Loucy (cell line): ENCODE results near the gene CLASP1.
A peak's percentile ranks its signal among the peaks of the same experiment; 100 is the strongest.
"Not testable (repeated sequence)": the region's sequence is repeated elsewhere in the genome, so short reads cannot be mapped to it uniquely, and the experiment has no call there.

ENCODE experiments used
- H2AFZ ChIP-seq: fragments of 200-600 bp; sonication (generic); 2 replicates; pipeline ENCODE4 v1.6.0; 2016; ENCODE audit warnings: antibody characterized with exemption, mild to moderate bottlenecking, low read length, moderate library complexity
- H3F3A ChIP-seq: fragments of 200-600 bp; 2 replicates; pipeline ENCODE4 v1.6.0; 2016; ENCODE audit warnings: antibody characterized with exemption, low read depth, mild to moderate bottlenecking
- H3K27me3 ChIP-seq: fragments of 200-600 bp; sonication (generic); 2 replicates; pipeline ENCODE4 v1.6.1; 2014; ENCODE audit warnings: low read length, mild to moderate bottlenecking; ENCODE audit not compliant: insufficient read depth, poor library complexity, severe bottlenecking
- H3K36me3 ChIP-seq: fragments of 200-600 bp; sonication (generic); 2 replicates; pipeline ENCODE4 v1.6.1; 2016; ENCODE audit warnings: low read length; ENCODE audit not compliant: insufficient read depth
- H3K4me1 ChIP-seq: fragments of 200-600 bp; sonication (generic); 2 replicates; pipeline ENCODE4 v1.5.1; 2014; ENCODE audit warnings: low read length, mild to moderate bottlenecking; ENCODE audit not compliant: insufficient read depth, poor library complexity, severe bottlenecking
- H3K4me2 ChIP-seq: fragments of 200-600 bp; sonication (generic); 2 replicates; pipeline ENCODE4 v1.6.0; 2014; ENCODE audit warnings: antibody characterized with exemption, low read length, low read depth, mild to moderate bottlenecking; ENCODE audit not compliant: poor library complexity, severe bottlenecking
- H3K4me3 ChIP-seq: fragments of 200-600 bp; sonication (generic); 2 replicates; pipeline ENCODE4 v1.5.1; 2014; ENCODE audit warnings: low read length, mild to moderate bottlenecking, mixed read lengths; ENCODE audit not compliant: poor library complexity, severe bottlenecking
- H3K79me2 ChIP-seq: fragments of 200-600 bp; sonication (generic); 2 replicates; pipeline ENCODE4 v1.6.1; 2014; ENCODE audit warnings: low read length; ENCODE audit not compliant: insufficient read depth
- H3K9ac ChIP-seq: fragments of 200-600 bp; sonication (generic); 2 replicates; pipeline ENCODE4 v1.6.0; 2014; ENCODE audit warnings: mild to moderate bottlenecking, low read depth, low read length, moderate library complexity; ENCODE audit not compliant: poor library complexity, severe bottlenecking
- H3K9me2 ChIP-seq: fragments of 200-600 bp; sonication (generic); replicated peaks from 2 replicates; pipeline ENCODE4 v1.6.1; 2016; ENCODE audit warnings: low read depth, low read length, mixed read lengths
- H3K9me3 ChIP-seq: fragments of 200-600 bp; sonication (generic); 2 replicates; pipeline ENCODE4 v1.6.1; 2014; ENCODE audit warnings: mild to moderate bottlenecking, antibody characterized with exemption, low read length, low read depth; ENCODE audit not compliant: insufficient read depth
- H4K20me1 ChIP-seq: fragments of 200-600 bp; sonication (generic); 2 replicates; pipeline ENCODE4 v1.6.0; 2014; ENCODE audit warnings: antibody characterized with exemption, low read length, mild to moderate bottlenecking; ENCODE audit not compliant: insufficient read depth, poor library complexity, severe bottlenecking
- EZH2phosphoT487 ChIP-seq: fragments of 200-600 bp; IDR thresholded peaks from 2 replicates; pipeline ENCODE4 v1.6.1; 2018; ENCODE audit warnings: antibody characterized with exemption, mild to moderate bottlenecking, moderate library complexity, borderline replicate concordance
- TF ChIP-seq, protein P1 (sequence below): fragments of 200-600 bp; sonication (generic); conservative IDR thresholded peaks from 2 replicates; pipeline ENCODE4 v1.5.1; 2014; ENCODE audit warnings: mild to moderate bottlenecking, antibody characterized with exemption, low read length

Gene CLASP1

GRCh38 chr2:121316986-121317385, 332.3 kb downstream of the CLASP1 start:
- Histone ChIP-seq H2AFZ (no peak overlapping the region), H3K4me2 (no peak overlapping the region), H3K9me3 (no peaks in the 10 kb centered on the region), H3K9ac (no peak overlapping the region), H3F3A (no peaks in the 10 kb centered on the region), H3K4me3 (no peak overlapping the region), H3K79me2 (no peaks in the 10 kb centered on the region), H3K9me2 (no peaks in the 10 kb centered on the region), H3K36me3 (no peaks in the 10 kb centered on the region), H3K4me1 (no peaks in the 10 kb centered on the region), H3K27me3 (no peaks in the 10 kb centered on the region), H4K20me1 (no peaks in the 10 kb centered on the region)
- TF ChIP-seq EZH2phosphoT487: no peak
- TF ChIP-seq, protein P1, sequence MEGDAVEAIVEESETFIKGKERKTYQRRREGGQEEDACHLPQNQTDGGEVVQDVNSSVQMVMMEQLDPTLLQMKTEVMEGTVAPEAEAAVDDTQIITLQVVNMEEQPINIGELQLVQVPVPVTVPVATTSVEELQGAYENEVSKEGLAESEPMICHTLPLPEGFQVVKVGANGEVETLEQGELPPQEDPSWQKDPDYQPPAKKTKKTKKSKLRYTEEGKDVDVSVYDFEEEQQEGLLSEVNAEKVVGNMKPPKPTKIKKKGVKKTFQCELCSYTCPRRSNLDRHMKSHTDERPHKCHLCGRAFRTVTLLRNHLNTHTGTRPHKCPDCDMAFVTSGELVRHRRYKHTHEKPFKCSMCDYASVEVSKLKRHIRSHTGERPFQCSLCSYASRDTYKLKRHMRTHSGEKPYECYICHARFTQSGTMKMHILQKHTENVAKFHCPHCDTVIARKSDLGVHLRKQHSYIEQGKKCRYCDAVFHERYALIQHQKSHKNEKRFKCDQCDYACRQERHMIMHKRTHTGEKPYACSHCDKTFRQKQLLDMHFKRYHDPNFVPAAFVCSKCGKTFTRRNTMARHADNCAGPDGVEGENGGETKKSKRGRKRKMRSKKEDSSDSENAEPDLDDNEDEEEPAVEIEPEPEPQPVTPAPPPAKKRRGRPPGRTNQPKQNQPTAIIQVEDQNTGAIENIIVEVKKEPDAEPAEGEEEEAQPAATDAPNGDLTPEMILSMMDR: no peak

- H3K36me3 ChIP-seq, H3K27me3 ChIP-seq, H3K79me2 ChIP-seq, H3K9me3 ChIP-seq, H3K4me3 ChIP-seq, H3K4me2 ChIP-seq, H4K20me1 ChIP-seq, H3F3A ChIP-seq, H3K9ac ChIP-seq, H3K4me1 ChIP-seq, H3K9me2 ChIP-seq, H2AFZ ChIP-seq: not testable (repeated sequence)
Measured at GRCh38 chr2:121313701-121314100, 335.6 kb downstream of the CLASP1 start.

DNA sequence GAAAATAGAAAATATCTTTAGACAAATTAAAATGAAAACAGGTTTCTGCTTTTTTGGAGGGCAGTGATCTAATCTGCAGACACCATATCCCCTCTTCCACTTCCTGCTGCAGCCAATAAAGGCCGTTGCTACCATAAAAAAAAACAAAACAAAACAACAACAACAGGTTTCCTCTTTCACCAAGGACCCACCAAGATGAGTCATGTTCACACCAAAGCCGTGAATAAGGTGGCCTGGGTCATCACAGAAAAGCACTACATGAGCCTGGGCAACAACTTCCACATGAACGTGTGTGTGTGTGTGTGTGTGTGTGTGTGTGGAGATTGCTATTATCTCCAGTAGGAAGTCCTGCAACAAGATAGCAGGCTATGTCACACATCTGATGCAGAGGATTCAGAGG, 339.5 kb downstream of the CLASP1 start:
- TF ChIP-seq, protein P1: no peak
- no peak for TF ChIP-seq EZH2phosphoT487
- Histone ChIP-seq H3K9ac (no peak overlapping the region), H4K20me1 (no peaks in the 10 kb centered on the region), H3K4me2 (peak overlapping the region; percentile 53), H3K79me2 (no peaks in the 10 kb centered on the region), H3K9me2 (no peaks in the 10 kb centered on the region), H3K4me3 (peak overlapping the region; percentile 30), H3K27me3 (no peaks in the 10 kb centered on the region), H2AFZ (peak overlapping the region; percentile 89), H3K36me3 (no peaks in the 10 kb centered on the region), H3K9me3 (no peaks in the 10 kb centered on the region), H3K4me1 (peaks cover 9% of the 10 kb centered on the region), H3F3A (no peaks in the 10 kb centered on the region)

GRCh38 chr2:121309323-121309722, 339.9 kb downstream of the CLASP1 start:
- H3K4me2 ChIP-seq: peak overlapping the region; percentile 53
- TF ChIP-seq EZH2phosphoT487: no peak
- TF ChIP-seq, protein P1: no peak
- H3K9me3 ChIP-seq: no peaks in the 10 kb centered on the region
- peaks cover 9% of the 10 kb centered on the region for H3K4me1 ChIP-seq
- no peaks in the 10 kb centered on the region for H3K79me2 ChIP-seq
- peak overlapping the region; percentile 30 for H3K4me3 ChIP-seq
- no peaks in the 10 kb centered on the region for H3K36me3 ChIP-seq
- H3K9me2 ChIP-seq: no peaks in the 10 kb centered on the region
- H4K20me1 ChIP-seq: no peaks in the 10 kb centered on the region
- H2AFZ ChIP-seq: peak overlapping the region; percentile 89
- no peak overlapping the region for H3K9ac ChIP-seq
- no peaks in the 10 kb centered on the region for H3K27me3 ChIP-seq
- no peaks in the 10 kb centered on the region for H3F3A ChIP-seq
